Activated CD8-positive, alpha-beta memory T cell treated with anti-CD3 and anti-CD28 coated beads for 24 hours (primary cell): Measurements from ENCODE around the gene NOXO1.

Source experiments
- DNase-seq: peaks from one replicate; pipeline ENCODE4 v3.0.0-alpha.2; 2020

NOXO1 gene

DNA sequence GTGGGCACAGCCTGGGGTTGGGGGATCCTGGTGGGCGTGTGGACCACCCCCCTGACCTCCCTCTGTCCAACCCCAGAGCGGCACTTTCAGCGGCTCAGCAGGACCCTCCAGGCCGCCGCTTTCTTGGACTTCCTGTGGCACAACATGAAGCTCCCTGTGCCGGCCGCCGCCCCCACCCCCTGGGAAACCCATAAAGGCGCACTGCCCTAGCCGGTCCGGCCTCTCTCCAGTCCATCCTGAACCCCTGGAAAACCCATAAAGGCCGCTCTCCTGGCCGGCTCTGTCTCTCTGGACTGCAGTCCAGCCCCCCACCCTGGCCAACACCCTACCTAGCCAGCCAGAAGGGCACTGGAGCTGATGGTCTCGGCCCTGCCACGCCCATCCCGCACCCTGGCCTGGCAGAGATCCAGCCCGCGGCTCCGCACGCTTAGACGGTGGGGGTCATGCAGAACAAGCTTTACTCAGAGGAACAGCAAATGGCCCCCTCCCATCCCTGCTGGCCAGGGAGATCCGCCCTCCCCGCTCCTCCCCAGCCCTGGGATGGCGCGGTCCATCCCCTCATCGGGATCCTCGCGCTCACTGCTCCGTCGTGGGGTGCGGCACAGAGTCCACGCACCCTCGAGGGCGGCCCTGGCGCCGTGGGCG lies 2.7 kb downstream of the NOXO1 start:
- no peak for DNase-seq

DNA sequence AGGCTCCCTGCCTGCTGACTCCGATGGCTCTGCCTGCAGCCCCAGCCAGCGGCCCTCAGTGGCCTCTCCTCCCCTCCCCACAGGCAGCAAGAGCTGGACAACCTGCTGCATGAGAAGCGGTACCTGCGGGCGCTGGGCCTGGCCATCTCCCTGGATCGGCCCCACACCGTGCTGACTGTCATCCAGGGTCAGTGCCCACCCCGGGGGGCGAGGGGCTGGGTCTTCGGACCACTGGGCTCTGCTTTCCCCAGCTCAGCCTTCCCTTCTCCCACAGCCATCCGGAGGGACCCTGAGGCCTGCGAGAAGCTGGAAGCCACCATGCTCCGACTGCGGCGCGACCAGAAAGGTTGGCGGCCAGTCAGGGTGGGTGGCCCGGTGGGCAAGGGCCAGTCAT lies 3.4 kb downstream of the NOXO1 start:
- no peak for DNase-seq

DNA sequence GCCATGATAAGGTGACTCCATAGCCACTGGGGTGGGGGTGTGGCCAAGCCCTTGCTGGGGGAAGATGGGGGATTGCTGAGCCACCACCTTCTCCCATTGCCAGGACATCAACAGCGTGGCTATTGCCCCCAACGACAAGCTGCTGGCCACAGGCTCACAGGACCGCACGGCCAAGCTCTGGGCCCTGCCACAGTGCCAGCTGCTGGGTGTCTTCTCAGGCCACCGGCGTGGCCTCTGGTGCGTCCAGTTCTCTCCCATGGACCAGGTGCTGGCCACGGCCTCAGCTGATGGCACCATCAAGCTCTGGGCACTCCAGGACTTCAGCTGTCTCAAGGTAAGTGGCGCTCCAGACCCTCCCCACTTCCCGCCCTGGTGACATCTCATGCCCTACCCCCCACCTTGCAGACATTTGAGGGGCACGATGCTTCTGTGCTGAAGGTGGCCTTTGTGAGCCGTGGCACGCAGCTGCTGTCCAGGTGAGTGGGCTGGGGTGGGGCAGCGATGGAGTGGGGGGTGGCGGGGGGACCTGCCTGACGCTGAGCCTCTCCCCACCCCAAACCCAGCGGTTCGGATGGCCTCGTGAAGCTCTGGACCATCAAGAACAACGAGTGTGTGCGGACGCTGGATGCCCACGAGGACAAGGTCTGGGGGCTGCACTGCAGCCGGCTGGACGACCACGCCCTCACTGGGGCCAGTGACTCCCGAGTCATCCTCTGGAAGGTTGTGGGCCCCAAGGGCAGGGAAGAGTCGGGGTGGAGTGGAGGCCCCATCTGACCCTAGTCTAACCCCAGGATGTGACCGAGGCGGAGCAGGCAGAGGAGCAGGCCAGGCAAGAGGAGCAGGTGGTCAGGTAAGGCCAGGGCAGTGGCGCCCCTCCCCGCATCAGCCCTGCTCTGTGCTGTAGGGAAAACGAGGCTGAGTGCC lies 4.1 kb downstream of the NOXO1 start:
- no peak for DNase-seq

DNA sequence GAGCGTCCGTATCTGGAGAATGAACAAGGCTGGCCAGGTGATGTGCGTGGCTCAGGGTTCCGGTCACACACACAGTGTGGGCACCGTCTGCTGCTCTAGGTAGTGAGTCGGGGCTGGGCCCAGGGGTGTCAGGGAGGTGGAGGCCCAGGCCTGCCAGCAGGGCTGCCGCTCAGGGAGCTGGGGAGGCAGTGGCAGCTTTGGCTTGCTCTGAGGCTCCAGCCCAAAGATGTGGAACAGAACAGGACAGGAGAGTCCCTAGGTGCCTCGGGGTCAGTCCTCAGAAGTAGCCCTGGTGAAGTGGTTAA lies 5.1 kb downstream of the NOXO1 start:
- DNase-seq = no peak

DNA sequence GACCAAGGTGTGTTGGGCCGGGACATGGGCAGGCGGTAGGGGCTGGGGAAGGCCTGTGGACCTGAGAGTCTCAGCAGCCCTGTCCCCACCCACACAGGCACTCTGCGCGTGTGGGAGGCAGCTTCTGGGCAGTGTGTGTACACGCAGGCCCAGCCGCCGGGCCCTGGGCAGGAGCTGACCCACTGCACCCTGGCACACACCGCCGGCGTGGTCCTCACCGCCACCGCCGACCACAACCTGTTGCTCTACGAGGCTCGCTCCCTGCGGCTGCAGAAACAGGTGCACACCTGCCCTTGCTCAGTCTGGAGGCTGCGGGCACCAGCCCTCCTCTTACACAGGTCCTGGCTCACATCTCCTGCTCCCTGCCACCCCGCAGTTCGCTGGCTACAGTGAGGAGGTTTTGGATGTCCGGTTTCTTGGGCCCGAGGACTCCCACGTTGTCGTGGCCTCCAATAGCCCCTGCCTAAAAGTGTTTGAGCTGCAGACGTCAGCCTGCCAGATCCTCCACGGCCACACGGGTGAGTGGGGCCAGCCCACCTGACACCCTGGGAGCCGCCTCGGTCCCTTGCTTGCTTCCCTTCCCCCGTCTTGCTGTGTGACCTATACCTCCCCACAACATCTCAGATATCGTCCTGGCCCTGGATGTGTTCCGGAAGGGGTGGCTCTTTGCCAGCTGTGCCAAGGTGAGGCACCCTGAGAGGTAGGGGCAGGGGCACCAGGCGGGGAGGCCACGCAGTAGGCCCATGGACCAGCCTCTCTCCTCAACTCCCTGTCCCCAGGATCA lies 5.6 kb downstream of the NOXO1 start:
- no peak for DNase-seq

DNA sequence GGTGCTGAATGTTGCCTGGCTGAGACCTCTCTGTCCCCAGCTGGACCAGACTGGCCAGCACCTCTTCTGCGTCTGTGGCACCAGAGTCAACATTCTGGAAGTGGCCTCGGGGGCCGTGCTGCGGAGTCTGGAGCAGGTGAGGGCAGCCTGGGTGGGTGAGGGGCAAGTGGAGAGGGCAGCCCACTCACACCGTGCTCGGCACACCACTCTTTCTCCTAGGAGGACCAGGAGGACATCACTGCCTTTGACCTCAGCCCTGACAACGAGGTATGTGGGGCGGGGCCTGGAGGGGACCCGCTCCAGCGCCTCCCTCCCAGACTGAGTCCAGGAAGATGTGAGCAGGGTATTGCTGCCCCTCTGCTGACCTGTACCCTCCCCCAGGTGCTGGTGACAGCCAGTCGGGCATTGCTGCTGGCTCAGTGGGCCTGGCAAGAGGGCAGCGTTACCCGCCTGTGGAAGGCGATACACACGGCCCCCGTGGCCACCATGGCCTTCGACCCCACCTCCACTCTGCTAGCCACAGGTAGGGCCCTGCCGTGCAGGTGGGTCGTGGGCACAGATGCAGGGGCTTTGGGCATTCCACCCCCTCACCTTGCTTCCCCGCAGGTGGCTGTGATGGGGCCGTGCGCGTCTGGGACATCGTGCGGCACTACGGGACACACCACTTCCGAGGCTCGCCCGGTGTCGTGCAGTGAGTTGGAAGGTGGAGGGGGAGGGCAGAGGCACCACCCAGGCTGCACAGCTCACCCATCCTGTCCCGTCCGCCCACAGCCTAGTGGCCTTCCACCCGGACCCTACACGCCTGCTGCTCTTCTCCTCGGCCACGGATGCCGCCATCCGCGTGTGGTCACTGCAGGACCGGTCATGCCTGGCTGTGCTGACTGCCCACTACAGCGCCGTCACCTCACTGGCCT lies 6.9 kb downstream of the NOXO1 start:
- DNase-seq = no peak

DNA sequence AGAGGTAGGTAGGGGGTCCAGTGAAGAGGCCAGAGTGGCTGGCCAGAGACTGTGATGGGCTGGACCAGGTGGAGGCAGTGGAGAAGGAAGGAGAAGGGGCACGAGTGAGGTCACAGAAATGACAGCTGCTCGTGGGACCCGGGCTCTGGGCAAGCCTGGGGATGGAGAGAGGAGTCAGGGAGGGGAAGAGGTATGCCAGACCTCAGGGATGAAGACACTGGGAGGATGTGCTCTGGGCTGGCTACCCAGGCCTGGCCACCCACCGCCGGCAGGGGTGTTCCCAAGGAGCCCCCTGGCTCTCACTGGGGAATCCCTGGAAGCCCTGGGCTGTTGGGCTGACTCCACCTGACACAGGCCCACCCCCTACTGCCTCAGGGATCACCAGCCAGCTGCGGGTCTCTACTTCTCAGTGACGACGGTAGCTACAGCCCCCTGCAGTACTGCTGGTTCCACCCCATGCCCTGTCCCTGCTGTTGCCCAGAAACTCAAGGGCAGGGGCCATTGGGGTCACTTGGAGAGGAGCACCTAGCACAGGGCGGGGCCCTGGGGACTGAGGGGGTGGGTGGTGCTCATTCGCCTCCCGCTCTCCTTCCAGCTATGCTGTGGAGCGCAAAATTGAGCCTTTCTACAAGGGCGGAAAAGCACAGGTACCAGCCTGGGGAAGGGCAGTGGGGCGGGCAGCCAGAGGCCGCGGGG lies 7.7 kb downstream of the NOXO1 start:
- DNase-seq = no peak

DNA sequence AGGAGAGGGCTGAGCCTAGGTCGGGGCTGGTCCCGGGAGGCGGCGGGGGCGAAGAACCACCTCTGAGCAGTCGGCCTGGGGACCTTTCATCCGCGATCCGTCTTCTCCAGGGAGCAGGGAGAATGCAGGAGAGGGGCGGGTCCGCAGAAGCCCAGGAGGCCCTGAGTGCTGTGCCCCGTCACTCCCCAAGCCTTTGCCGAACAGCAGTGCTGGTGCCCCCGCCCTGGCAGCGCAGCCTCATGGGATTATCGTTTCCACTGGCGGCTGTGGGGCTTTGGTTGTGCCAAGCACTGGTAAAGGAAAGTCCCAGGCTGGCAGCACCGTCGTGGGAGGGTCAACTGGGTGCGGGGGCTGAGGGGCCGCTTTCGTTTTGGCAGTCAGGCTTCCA lies 8.8 kb downstream of the NOXO1 start:
- no peak for DNase-seq

DNA sequence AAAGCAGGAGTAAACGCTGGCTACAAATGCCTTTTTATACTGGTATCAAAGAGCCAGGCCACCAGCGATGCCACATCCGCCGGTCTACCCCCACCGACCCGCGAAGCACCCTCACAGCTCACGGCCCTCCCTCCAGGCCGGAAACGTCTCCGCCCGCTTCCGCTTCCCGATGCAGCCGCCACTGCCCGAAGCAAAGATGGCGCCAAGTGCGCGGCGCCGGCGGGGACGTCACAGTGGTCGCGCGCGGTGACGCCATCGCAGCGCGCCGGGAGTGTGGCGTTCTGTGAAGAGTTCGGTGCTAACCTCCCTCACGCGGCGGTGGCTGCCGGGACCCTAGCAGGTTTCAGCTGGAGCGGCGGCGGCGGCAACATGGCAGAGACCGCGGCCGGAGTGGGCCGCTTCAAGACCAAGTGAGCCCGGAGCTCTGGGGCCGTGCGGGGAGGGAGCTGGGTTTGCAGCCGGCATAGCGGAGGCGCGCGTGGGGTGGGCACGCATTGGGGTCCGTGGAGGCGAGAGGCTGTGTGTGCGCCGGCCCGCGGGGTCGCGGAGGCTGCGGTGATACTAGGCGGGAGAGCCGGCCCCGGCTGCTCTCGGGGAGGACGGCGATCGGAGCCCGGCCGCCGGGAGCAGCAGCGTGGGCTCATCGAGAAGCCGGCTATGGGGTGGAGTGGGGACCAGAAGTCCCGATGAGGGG lies 9.3 kb downstream of the NOXO1 start, which contains the start of gene TBL3:
Gene TBL3 (plus strand): TSS at position 258 of the 694 bp plus-strand sequence. CDS start 112 bp downstream, at position 370.
- peak; percentile 99 for DNase-seq

DNA sequence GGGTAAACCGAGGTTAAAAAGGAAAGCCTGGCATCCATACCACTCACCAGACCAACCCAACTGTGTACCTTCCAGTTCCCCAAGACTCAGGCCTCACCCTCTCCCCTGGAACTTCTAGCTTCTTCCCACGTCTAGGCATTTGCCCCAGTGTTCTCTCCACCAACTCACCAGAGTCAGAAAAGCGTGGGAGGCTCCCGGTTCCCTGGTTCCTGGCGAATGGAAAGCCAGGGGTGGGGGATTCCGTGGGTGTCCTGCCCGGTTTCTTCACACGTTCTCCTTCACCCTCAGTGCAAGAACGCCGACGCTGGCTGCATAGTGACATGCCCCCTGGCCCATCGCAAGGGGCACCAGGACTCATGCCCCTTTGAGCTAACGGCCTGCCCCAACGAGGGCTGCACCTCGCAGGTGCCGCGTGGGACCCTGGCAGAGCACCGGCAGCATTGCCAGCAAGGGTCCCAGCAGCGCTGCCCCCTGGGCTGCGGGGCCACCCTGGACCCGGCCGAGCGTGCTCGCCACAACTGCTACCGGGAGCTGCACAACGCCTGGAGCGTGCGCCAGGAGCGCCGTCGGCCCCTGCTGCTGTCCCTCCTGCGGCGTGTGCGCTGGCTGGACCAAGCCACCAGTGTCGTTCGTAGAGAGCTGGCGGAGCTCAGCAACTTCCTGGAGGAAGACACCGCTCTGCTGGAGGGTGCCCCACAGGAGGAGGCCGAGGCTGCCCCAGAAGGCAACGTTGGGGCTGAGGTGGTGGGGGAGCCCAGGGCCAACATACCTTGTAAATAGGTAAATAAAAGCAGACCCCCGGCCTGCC lies 12.9 kb downstream of the NOXO1 start:
- no peak for DNase-seq

DNA sequence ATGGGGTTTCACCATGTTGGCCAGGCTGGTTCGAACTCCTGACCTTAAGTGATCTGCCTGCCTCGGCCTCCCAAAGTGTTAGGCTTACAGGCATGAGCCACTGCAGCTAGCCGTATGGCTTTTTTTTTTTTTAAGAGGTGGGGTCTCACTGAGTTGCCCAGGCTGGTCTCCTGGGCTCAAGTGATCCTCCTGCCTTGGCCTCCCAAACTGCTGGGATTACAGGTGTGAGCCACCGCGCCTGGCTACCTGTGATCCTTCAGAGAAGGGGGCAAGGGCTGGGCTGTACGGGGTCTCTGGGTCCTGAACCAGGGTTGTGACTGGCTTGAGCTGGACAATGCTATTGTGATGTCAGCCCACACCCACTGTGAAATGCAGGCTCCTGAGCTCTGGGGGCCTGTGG lies 14.8 kb downstream of the NOXO1 start, which contains the start of gene RNF151:
Gene RNF151 (plus strand): TSS at position 397 of the 400 bp plus-strand sequence. CDS start 26 bp downstream, outside the sequence.
- DNase-seq = no peak

DNA sequence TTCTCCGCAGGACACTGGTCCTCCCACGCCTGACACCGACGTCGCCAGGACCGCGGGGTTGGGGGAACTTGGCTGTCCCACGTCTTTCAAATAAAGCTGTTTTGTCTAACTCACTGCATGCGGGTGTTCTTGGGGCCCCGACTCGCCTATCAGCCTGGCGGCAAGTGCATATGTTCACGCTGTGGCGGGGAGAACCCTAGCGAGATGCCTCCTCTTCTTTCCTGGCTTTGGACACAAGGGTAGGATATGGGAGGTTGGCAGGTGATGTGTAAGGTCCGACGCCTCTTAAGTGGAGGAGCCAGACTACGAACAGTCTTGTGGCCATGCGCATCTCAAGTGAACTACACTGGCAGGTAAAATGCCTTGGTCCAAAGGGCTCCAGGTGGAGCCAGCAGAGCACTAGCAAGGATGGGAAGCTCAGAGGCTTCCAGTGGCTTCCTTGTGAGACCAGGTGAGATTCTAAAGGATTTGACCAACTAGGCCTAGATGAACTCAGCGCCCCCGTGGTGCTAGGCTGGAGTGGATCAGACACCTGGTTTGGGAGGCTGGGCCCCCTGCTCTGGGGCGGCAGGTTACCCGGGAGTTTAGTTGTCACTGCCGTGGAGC lies 15.8 kb downstream of the NOXO1 start:
- peak; percentile 76 for DNase-seq

DNA sequence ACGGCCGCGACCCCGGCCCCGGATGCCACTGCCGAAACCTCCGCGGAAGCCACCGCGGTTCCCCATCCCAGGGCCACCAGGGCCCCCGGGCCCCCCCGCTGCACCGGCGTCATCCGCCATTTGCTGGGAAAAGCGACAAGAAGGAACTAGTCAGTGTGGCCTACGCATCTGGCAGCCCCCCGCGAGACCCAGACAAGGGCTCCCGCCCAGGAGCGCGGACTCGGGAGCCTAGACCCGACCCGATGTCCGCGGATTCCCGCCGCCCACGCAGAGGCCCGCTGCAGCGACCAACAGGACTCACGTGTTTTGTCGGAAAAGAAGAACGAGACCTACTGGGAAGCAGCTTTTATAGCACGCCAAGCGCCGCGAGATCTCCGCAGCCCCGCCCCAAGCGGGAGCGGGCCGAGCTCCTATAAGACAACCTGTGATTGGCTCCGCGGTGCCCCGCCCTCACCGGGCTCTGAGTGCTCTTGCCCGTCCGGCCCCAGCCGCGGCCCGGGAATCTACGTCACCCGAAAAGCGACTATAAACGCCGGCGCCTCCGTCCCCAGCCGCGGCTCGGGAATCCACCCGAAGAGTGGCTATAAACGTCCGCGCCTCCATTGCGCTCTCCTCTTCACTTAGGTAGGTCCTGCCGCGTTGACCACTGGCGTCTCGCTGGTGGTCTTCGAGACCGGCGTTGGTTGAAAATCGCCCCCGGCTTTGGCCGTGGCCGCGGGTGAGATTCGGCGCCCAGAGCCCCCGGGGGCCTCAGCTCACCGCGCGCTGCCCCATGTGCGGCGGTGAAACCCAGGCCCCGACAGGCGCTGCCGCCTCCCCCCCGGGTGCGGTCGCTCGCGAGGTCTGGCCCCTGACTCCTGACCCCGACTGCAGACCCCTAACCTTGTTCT lies 16.5 kb downstream of the NOXO1 start, which contains the start of gene RPS2:
Gene RPS2 (minus strand): TSS at position 321 of the 890 bp plus-strand sequence. CDS start 201 bp downstream, at position 120.
- DNase-seq = peak; percentile 99

DNA sequence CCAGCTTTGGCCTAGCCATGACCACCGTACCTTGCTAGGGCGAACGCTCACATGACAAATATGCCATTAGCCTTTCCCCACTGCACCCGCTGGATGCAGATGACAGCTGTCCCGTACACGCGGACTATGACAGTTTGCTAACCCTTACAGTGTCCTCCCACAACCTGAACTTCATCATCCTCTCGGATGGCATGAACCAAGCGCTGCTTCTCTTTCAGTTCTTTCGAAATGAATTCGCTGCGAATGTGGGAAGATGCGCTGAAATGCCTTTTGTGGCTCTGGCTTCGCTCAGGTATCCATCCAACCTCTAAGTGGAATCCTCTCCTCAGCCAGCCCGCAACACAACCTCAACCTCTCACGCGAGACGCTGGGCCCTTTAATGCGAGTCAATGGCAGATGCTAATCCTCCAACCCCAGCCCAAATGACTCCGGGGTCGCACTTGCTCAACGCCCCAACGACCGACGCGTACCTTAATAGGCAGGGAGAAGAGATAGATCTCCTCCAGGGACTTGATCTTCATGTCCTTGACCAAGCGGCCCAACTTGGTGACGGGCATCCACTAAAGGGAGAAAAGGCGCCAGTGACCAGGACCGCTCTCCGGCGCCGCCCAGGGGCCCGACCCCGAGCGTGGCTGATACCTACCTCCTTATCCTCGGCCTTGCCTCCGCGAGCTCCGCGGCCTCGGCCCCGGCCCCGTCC lies 17.3 kb downstream of the NOXO1 start:
- DNase-seq = no peak

DNA sequence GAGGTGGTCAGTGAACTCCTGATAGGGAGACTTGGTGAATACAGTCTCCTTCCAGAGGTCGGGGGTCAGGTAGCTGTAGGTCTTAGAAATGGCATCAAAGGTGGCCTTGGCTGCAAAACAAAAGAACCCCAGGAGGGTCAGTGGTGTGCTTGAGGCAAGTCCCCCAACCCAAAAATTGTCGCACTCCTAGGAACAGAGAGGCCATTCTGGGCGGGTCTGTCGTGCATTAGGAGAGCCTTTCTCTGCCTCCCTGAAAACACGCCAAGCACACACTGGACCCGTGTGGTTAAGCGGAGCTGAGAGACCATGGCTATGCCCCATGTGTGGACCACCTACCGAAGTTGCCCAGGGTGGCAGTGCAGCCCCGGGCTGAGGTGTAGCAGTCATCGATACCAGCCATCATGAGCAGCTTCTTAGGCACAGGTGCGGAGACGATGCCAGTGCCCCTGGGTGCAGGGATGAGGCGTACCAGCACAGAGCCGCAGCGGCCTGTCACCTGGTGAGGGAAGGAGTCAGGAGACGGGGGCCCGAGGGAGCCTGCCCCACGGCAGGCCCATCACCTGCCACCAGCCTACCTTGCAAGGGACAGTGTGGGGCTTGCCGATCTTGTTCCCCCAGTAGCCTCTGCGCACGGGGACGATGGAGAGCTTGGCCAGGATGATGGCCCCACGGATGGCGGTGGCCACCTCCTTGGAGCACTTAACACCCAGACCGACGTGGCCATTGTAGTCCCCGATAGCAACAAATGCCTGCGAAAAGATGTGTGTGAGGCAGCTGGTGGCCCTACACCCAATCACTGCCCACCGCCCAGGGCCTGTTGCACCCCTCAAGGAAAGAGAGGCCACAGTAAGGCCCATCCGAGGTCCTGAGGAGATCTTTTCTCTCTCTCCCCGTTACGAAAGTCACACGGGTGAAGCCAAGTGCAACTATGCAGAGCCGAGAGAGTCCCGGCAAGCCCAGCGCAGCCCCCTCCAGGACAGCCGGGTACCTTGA lies 18.8 kb downstream of the NOXO1 start:
- peak; percentile 70 for DNase-seq

DNA sequence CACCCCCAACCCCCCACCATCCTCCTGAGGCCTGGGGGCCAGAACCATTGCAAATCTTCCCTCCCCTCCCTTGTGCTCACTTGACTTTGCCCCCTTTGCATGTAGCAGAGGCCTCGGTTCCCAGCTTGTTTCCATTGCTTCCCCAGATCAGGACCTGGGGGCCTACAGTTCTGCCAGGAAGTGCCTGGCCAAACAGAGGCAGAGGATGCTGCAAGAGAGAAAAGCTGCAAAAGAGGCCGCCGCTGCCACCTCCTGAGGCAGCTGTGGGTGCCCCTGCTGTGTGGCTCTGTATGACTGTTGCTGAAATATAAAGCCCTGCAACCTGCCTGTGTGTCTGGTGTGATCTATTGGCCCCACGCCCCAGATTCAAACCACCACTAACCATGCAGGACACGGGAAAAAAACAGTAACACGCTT lies 19.6 kb downstream of the NOXO1 start:
- DNase-seq = peak; percentile 73
